HG03064 (cell line): ENCODE data around the gene RNF214.
"Not testable (repeated sequence)": the region's sequence is repeated elsewhere in the genome, so short reads cannot be mapped to it uniquely, and the experiment has no call there.

ENCODE experiments used
- ATAC-seq: cut with Tn5 transposase; IDR thresholded peaks from one replicate; pipeline ENCODE4 v1.9.1; 2021; ENCODE audit warnings: low read depth; ENCODE audit not compliant: unreplicated experiment

Gene RNF214

GRCh38 chr11:117229931-117230285 is 2.6 kb upstream of the RNF214 start:
- ATAC-seq = no peak

- ATAC-seq = no peak
Measured at GRCh38 chr11:117230286-117230961, 2.0 kb upstream of the RNF214 start.

DNA sequence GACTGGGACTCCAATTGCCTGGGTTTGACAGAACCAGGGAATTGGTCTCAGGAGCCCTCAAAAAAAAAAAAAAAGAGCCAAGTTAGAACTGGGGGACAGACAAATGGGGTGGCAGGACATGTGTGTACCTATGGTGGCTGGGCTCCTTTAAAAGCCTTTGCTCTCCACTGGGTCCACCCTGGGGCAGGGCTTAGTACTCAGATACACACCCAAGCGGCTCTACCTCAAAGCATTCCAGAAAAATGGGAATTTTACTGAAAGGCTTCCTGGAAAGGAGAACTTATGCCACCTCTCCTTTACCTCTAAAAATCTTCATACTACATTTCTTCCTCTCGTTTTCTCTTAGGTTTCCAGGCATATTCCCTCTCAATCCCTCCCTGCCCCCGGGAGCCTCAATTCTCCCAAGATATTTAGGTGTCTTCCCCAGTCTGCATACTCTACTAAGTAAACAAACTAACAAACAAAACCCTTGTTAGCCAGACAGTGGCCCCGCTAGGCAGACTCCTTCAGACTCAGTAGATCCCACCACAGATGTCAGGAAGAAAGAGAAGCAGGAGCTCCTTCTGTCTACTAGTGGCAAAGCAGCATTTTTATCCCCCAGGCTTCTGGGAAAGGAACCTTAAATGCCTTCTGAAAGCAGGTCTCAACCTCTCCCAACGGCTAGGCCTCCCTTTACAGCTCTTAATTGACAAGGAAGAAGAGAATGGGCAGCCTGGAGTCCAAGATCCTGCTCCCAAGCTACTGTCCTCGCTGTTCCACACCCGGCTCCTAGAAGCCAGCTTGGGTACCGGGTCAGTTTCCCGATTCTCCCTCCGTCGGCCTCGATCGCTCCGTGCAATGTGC is 1.3 kb upstream of the RNF214 start:
- no peak for ATAC-seq

GRCh38 chr11:117231842-117232091 is 704 bp upstream of the RNF214 start, which contains the start of gene PCSK7:
Gene PCSK7, minus strand, starts transcription at chr11:117232073. Its CDS starts 2,229 bp downstream, at chr11:117229844.
- ATAC-seq = no peak

DNA sequence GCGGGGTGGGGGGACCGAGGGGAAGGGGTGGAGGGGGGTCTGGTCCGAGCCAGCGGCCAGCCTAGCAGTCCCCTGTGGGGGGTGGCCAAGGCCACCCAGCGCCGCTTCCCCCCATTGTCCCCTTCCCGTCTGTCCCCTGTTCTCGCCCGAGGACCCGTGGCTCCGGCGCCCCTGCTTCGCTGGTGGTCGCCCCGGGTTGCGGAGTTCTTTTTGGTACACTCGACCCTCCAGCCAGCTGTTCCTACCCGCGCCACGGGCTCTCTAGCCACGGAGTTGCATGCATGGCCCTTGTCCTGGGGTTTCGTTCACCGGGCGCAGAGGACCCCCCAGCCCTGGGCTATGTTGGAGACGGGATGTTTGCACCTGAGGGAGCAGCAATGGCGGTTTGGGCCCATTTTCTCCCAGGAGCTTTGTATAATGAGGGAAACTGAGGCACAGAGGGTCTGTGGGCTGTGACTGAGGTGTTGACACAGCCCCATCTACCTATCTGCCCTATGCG is 489 bp downstream of the RNF214 start:
- no peak for ATAC-seq

GRCh38 chr11:117238221-117238620 is 5.8 kb downstream of the RNF214 start:
- no peak for ATAC-seq

DNA sequence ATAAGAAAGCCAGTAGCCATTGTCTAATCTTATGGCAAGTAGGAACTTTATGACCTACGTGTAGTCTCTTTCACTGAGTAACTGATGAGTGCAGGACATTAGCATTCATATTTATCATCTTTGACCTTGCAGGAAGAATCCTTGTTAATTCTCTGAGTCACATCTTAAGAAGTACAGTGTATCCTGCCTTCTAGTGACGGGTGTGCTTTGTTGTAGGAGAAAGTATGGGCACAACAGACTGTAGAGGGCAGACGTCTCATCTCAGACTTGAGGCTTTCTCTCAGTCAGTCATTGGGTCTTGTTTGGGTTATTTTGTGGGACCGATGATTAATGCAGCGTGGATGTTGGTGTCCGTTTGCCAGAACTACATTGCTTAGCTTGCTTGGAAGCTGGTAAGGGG is 6.8 kb downstream of the RNF214 start:
- no peak for ATAC-seq

DNA sequence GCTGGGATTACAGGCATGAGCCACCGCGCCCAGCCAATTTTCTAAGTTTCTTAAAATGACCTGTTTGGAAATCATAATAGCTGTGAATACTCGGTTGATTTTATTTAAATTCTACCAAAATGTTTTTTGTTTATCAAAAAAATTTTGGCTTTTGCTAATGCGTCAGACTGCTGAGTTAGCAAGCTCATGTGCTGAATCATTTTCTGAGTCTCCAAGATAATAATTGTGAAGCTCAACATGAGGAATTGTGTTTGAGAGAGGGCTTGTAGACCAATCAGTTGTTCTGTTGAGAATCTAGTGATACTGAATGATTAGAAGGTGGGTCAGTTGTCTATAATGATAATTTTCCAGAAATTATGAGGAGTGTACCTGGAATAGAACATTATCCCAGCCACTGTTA is 15.9 kb downstream of the RNF214 start:
- no peak for ATAC-seq

DNA sequence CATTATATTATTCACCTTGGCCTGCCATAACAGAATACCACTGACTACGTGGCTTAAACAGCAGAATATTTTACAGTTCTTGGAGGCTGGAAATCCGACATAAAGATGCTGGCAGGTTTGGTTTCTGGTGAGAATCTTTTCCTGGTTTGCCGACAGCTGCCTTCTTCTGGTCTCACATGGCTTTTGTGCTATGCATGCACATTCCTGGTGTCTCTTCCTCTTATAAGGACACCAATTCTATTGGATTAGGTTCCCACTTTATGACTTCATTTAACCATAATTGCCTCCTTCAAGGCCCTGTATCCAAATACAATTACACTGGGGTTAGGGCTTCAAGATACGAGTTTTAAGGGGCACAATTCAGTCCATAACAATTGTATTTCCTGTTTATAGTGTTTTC is 17.1 kb downstream of the RNF214 start:
- no peak for ATAC-seq

GRCh38 chr11:117251506-117251905 is 19.0 kb downstream of the RNF214 start:
- no peak for ATAC-seq

- no peak for ATAC-seq
Measured at GRCh38 chr11:117255966-117256365, 23.5 kb downstream of the RNF214 start.

- no peak for ATAC-seq
Measured at GRCh38 chr11:117256573-117256972, 24.1 kb downstream of the RNF214 start.

DNA sequence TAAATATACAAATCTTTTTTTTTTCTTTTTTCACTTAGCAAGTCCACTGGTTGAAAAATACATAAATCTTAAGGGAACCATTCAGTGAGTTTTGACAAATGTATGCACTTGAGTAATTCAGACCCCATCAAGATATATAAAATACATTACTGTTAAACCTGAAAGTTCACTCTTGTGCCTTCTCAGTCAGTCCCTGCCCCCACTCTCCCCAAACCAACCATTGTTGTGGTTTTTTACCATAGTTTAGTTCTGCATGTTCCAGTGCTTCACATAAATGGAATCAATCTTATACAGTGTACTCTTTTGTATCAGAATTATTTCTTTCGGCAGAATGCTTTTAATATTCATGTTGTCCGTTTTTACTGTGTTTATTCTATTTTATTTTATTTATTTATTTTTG is 26.1 kb downstream of the RNF214 start:
- no peak for ATAC-seq

- no peak for ATAC-seq
Measured at GRCh38 chr11:117259417-117259816, 26.9 kb downstream of the RNF214 start.

DNA sequence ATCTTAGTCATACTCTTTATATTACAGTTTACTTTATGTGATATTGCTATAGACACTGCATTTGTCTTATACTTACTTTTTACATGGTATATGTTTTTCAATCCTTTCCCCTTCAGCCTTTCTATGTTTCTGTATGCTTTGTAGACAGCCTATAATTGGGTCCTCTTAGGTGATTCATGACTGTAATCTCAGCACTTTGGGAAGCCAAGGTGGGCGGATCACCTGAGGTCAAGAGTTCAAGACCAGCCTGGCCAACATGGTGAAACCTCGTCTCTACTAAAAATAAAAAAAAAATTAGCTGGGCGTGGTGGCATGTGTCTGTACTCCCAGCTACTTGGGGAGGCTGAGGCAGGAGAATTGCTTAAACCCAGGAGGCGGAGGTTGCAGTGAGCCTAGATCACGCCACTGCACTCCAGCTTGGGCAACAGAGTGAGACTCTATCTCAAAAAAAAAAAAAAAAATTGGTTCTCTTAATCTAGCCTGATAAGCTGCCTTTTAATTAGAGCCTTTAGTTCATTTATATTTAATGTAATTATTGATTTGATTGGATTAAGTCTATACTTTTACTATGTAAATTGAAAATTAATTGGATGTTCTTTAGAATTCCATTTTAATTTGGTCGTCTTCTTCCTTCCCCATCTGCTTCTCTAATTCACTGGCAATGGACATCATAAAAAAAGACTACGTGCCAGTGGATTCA is 32.3 kb downstream of the RNF214 start:
- ATAC-seq = not testable (repeated sequence)

GRCh38 chr11:117265745-117266144 is 33.3 kb downstream of the RNF214 start:
- no peak for ATAC-seq

GRCh38 chr11:117269856-117270255 is 37.4 kb downstream of the RNF214 start:
- ATAC-seq = no peak

- no peak for ATAC-seq
Measured at GRCh38 chr11:117271208-117271607, 38.7 kb downstream of the RNF214 start.

GRCh38 chr11:117272175-117272574 is 39.7 kb downstream of the RNF214 start:
- ATAC-seq = not testable (repeated sequence)

DNA sequence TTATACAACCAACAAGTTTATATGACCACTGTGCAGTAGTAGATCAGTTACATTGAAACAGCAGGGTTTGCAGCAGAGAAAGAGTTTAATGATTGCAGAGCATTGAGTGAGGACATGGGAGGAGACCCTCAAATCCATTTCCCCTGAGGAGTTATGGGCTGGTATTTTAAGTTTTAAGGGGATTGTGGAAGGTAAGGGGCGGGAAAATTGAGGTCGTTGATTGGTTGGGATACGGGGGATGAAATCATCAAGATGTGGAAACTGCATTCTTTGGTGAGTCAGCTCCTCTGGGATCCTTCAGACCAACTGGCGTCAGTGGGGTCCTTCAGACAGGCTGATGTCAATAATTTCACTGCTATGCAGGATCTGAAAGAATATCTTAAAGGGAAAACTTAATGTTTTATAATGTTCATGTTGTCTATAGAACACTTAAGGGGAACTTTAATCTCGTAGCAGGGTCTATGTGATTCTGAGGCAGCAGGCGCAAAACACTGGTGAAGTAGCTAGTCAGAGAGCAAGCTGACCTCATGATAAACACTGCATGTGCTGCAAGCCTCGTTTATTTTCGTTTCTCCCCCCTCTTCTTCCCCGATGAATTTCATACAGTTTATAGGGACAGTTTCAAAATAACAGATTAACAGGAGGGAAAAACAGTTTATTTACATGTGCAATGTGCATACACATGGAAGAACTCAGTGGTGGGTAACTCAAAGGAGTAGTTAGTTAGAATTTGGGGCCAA is 41.2 kb downstream of the RNF214 start:
- no peak for ATAC-seq

GRCh38 chr11:117278347-117278746 is 45.9 kb downstream of the RNF214 start:
- no peak for ATAC-seq
